HCT116 (cell line): ENCODE results near the gene OPCML.

Source experiments
- CEBPB ChIP-seq: IDR thresholded peaks from 2 replicates; pipeline ENCODE4 v1.6.1; 2012; ENCODE audit warnings: low read depth
- CTCF ChIP-seq, 3 experiments: fragments of 200-600 bp in 1 of 3; sonication (generic) in 1 of 3; IDR thresholded peaks in 2 of 3; conservative IDR thresholded peaks in 1 of 3; 2 replicates each; pipeline ENCODE4 v1.5.1; 2012 to 2017; ENCODE audit warnings: low read depth in 2 of 3, low read length in 2 of 3, antibody characterized with exemption in 1 of 3, borderline replicate concordance in 1 of 3, control low read depth in 1 of 3, mild to moderate bottlenecking in 1 of 3, mixed read lengths in 1 of 3, mixed run types in 1 of 3, moderate library complexity in 1 of 3; ENCODE audit not compliant: insufficient read depth in 1 of 3
- EGR1 ChIP-seq: IDR thresholded peaks from 2 replicates; pipeline ENCODE4 v1.6.1; 2012; ENCODE audit warnings: low read depth
- EZH2 ChIP-seq: fragments of 200-600 bp; sonication (generic); IDR thresholded peaks from 2 replicates; pipeline ENCODE4 v1.6.1; 2017; ENCODE audit warnings: antibody characterized with exemption, mixed run types
- POLR2A ChIP-seq: IDR thresholded peaks from 2 replicates; pipeline ENCODE4 v1.7.0; 2011; ENCODE audit warnings: borderline replicate concordance; ENCODE audit not compliant: insufficient read depth, insufficient read length; ENCODE audit errors: extremely low read depth
- POLR2AphosphoS5 ChIP-seq: IDR thresholded peaks from 2 replicates; pipeline ENCODE4 v1.6.1; 2011; ENCODE audit warnings: mild to moderate bottlenecking, low read depth, low read length, moderate library complexity
- SP1 ChIP-seq: IDR thresholded peaks from 2 replicates; pipeline ENCODE4 v1.6.1; 2012; ENCODE audit warnings: low read depth
- YY1 ChIP-seq: IDR thresholded peaks from 2 replicates; pipeline ENCODE4 v1.6.1; 2011; ENCODE audit warnings: low read length, low read depth, moderate library complexity, mild to moderate bottlenecking; ENCODE audit not compliant: insufficient replicate concordance; ENCODE audit errors: extremely low read depth
- ZFX ChIP-seq: fragments of 450-650 bp; IDR thresholded peaks from 2 replicates; pipeline ENCODE4 v1.6.1; 2017
- TF ChIP-seq, protein P1 (sequence below): IDR thresholded peaks from 2 replicates; pipeline ENCODE4 v1.6.1; 2012; ENCODE audit warnings: low read depth
- TF ChIP-seq, protein P2 (sequence below): IDR thresholded peaks from 2 replicates; pipeline ENCODE4 v1.6.1; 2012
- TF ChIP-seq, protein P3 (sequence below): IDR thresholded peaks from 2 replicates; pipeline ENCODE4 v1.6.1; 2011; ENCODE audit warnings: mild to moderate bottlenecking, low read length, moderate library complexity; ENCODE audit not compliant: insufficient replicate concordance; ENCODE audit errors: extremely low read depth

- no peak for TF ChIP-seq POLR2AphosphoS5
- no peak for TF ChIP-seq CTCF (IDR thresholded peaks at IDR 0.05 in 2 of 3, conservative IDR thresholded peaks at IDR 0.05 in 1 of 3; ENCODE audit: borderline replicate concordance in 1 of 3, insufficient read depth in 1 of 3, low read depth in 2 of 3, low read length in 2 of 3)
- TF ChIP-seq, protein P1, sequence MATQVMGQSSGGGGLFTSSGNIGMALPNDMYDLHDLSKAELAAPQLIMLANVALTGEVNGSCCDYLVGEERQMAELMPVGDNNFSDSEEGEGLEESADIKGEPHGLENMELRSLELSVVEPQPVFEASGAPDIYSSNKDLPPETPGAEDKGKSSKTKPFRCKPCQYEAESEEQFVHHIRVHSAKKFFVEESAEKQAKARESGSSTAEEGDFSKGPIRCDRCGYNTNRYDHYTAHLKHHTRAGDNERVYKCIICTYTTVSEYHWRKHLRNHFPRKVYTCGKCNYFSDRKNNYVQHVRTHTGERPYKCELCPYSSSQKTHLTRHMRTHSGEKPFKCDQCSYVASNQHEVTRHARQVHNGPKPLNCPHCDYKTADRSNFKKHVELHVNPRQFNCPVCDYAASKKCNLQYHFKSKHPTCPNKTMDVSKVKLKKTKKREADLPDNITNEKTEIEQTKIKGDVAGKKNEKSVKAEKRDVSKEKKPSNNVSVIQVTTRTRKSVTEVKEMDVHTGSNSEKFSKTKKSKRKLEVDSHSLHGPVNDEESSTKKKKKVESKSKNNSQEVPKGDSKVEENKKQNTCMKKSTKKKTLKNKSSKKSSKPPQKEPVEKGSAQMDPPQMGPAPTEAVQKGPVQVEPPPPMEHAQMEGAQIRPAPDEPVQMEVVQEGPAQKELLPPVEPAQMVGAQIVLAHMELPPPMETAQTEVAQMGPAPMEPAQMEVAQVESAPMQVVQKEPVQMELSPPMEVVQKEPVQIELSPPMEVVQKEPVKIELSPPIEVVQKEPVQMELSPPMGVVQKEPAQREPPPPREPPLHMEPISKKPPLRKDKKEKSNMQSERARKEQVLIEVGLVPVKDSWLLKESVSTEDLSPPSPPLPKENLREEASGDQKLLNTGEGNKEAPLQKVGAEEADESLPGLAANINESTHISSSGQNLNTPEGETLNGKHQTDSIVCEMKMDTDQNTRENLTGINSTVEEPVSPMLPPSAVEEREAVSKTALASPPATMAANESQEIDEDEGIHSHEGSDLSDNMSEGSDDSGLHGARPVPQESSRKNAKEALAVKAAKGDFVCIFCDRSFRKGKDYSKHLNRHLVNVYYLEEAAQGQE: no peak
- TF ChIP-seq POLR2A: no peak
- TF ChIP-seq EZH2: no peak
- no peak for TF ChIP-seq CEBPB
- TF ChIP-seq EGR1: no peak
- TF ChIP-seq SP1: no peak
- TF ChIP-seq, protein P2, sequence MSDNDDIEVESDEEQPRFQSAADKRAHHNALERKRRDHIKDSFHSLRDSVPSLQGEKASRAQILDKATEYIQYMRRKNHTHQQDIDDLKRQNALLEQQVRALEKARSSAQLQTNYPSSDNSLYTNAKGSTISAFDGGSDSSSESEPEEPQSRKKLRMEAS: no peak
- no peak for TF ChIP-seq ZFX
- TF ChIP-seq, protein P3, sequence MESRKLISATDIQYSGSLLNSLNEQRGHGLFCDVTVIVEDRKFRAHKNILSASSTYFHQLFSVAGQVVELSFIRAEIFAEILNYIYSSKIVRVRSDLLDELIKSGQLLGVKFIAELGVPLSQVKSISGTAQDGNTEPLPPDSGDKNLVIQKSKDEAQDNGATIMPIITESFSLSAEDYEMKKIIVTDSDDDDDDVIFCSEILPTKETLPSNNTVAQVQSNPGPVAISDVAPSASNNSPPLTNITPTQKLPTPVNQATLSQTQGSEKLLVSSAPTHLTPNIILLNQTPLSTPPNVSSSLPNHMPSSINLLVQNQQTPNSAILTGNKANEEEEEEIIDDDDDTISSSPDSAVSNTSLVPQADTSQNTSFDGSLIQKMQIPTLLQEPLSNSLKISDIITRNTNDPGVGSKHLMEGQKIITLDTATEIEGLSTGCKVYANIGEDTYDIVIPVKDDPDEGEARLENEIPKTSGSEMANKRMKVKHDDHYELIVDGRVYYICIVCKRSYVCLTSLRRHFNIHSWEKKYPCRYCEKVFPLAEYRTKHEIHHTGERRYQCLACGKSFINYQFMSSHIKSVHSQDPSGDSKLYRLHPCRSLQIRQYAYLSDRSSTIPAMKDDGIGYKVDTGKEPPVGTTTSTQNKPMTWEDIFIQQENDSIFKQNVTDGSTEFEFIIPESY: no peak
- no peak for TF ChIP-seq YY1
These were observed 206.6 kb downstream of the OPCML start for GRCh38 chr11:133325711-133326110.
